HepG2 (cell line): ENCODE results near the gene SLC35F3. TPM values are rescaled to one million over a fixed set of nuclear protein-coding genes. Genes with fewer than 3 reads are reported as not detected.

Source experiments
- CCAR2 ChIP-seq: fragments of 200-400 bp; formaldehyde crosslinking; optimal IDR thresholded peaks from 2 replicates; pipeline ENCODE3; 2018; ENCODE audit warnings: low read depth, mild to moderate bottlenecking, low read length, moderate library complexity
- ERF ChIP-seq: IDR thresholded peaks from 2 replicates; pipeline ENCODE4 v1.6.1; 2018; ENCODE audit warnings: missing biosample characterization, missing genetic modification reagents
- FIP1L1 ChIP-seq: fragments of 200-400 bp; formaldehyde crosslinking; IDR thresholded peaks from 2 replicates; pipeline ENCODE4 v1.6.1; 2018; ENCODE audit warnings: low read depth, mild to moderate bottlenecking, low read length, moderate library complexity, borderline replicate concordance; ENCODE audit not compliant: insufficient read depth
- FOXP4 ChIP-seq: sonication (generic); formaldehyde crosslinking; IDR thresholded peaks from 2 replicates; pipeline ENCODE4 v1.4.0; 2020; ENCODE audit warnings: missing genetic modification reagents
- MLLT10 ChIP-seq: sonication (generic); formaldehyde crosslinking; IDR thresholded peaks from 2 replicates; pipeline ENCODE4 v1.4.0; 2020; ENCODE audit warnings: missing genetic modification reagents
- MXI1 ChIP-seq: IDR thresholded peaks from 3 replicates; pipeline ENCODE4 v1.6.1; 2012; ENCODE audit warnings: low read depth, low read length, inconsistent platforms, borderline replicate concordance
- NFIC ChIP-seq: IDR thresholded peaks from 2 replicates; pipeline ENCODE4 v1.6.1; 2012; ENCODE audit warnings: mild to moderate bottlenecking, low read length, inconsistent platforms
- RFX5 ChIP-seq: IDR thresholded peaks from 2 replicates; pipeline ENCODE4 v1.6.1; 2011; ENCODE audit warnings: low read depth, low read length, improper control_type of control experiment
- RORA ChIP-seq: sonication (generic); formaldehyde crosslinking; IDR thresholded peaks from 2 replicates; pipeline ENCODE4 v1.5.0; 2020; ENCODE audit warnings: mild to moderate bottlenecking, missing genetic modification reagents, moderate library complexity
- TFDP2 ChIP-seq: sonication (generic); formaldehyde crosslinking; IDR thresholded peaks from 2 replicates; pipeline ENCODE4 v1.4.0; 2020; ENCODE audit warnings: missing genetic modification reagents
- XBP1 ChIP-seq: sonication (generic); formaldehyde crosslinking; IDR thresholded peaks from 2 replicates; pipeline ENCODE4 v1.5.0; 2020; ENCODE audit warnings: missing genetic modification reagents
- YEATS4 ChIP-seq: sonication (generic); formaldehyde crosslinking; IDR thresholded peaks from 2 replicates; pipeline ENCODE4 v1.4.0; 2020; ENCODE audit warnings: missing genetic modification reagents, borderline replicate concordance
- ZFP90 ChIP-seq: sonication (generic); formaldehyde crosslinking; IDR thresholded peaks from 2 replicates; pipeline ENCODE4 v1.8.0; 2022; ENCODE audit warnings: missing genetic modification reagents, mild to moderate bottlenecking, inconsistent platforms, borderline replicate concordance
- ZKSCAN5 ChIP-seq: sonication (generic); formaldehyde crosslinking; IDR thresholded peaks from 2 replicates; pipeline ENCODE4 v1.5.1; 2020; ENCODE audit warnings: mild to moderate bottlenecking, missing genetic modification reagents
- ZNF260 ChIP-seq: sonication (generic); formaldehyde crosslinking; IDR thresholded peaks from 2 replicates; pipeline ENCODE4 v1.4.0; 2020; ENCODE audit warnings: missing genetic modification reagents, low read depth, mild to moderate bottlenecking, borderline replicate concordance
- ZNF546 ChIP-seq: sonication (generic); formaldehyde crosslinking; conservative IDR thresholded peaks from 2 replicates; pipeline ENCODE4 v1.8.1; 2023; ENCODE audit warnings: mild to moderate bottlenecking, missing genetic modification reagents
- ZNF781 ChIP-seq: sonication (generic); formaldehyde crosslinking; IDR thresholded peaks from 2 replicates; pipeline ENCODE4 v1.5.1; 2020; ENCODE audit warnings: borderline replicate concordance, mild to moderate bottlenecking, missing genetic modification reagents; ENCODE audit errors: not compliant biosample characterization
- ZNF792 ChIP-seq: IDR thresholded peaks from 2 replicates; pipeline ENCODE4 v1.6.1; 2016
- polyA plus RNA-seq, 8 experiments: library from polyadenylated mRNA; depleted of rRNA in 3 of 8; stranded (reverse) in 7 of 8; unstranded in 1 of 8; fragments of >200 nt; fragmentation: Illumina TruSeq in 4 of 8; extraction: Trizol in 4 of 8; gene quantifications; 2 replicates each; pipeline versions ENCODE4 v1.2.1 to v1.2.3, GENCODE V29; 2011 to 2016; ENCODE audit warnings: low read depth in 4 of 8, missing spikeins in 1 of 8, mixed read lengths in 1 of 8; ENCODE audit not compliant: insufficient read depth in 1 of 8
- total RNA-seq, 5 experiments: library from RNA; depleted of rRNA; stranded (reverse); fragments of >200 nt; fragmentation: Illumina TruSeq; extraction: Trizol; gene quantifications; 2 replicates each; pipeline ENCODE4 v1.2.3, GENCODE V29; 2016; ENCODE audit warnings: low read depth in 1 of 5
- TF ChIP-seq, protein P1 (sequence below): sonication (generic); formaldehyde crosslinking; IDR thresholded peaks from 2 replicates; pipeline ENCODE4 v1.5.0; 2020; ENCODE audit warnings: mild to moderate bottlenecking, missing genetic modification reagents, moderate library complexity
- TF ChIP-seq, protein P2 (sequence below): sonication (generic); formaldehyde crosslinking; IDR thresholded peaks from 2 replicates; pipeline ENCODE4 v1.8.1; 2023; ENCODE audit warnings: missing genetic modification reagents, inconsistent platforms, borderline replicate concordance
- TF ChIP-seq, protein P3 (sequence below): sonication (generic); formaldehyde crosslinking; IDR thresholded peaks from 2 replicates; pipeline ENCODE4 v1.4.0; 2020; ENCODE audit warnings: low read depth, mild to moderate bottlenecking, missing genetic modification reagents
- TF ChIP-seq, protein P4 (sequence below): sonication (generic); formaldehyde crosslinking; IDR thresholded peaks from 2 replicates; pipeline ENCODE4 v1.4.0; 2020; ENCODE audit warnings: mild to moderate bottlenecking, missing genetic modification reagents

SLC35F3 gene
- total and polyA plus RNA-seq, 2 of the 13 experiments (the other 11 are each of a cell fraction or from before 2014, with no cell fraction given): not detected

- TF ChIP-seq FOXP4 (CRISPR knock-in tag) (peak; percentile 85), ZNF260 (CRISPR knock-in tag) (no peak), RORA (no peak), CCAR2 (no peak), MLLT10 (CRISPR knock-in tag) (no peak), ZNF792 (peak; percentile 46; the same call in 1 of the 2 replicates), ZFP90 (CRISPR knock-in tag) (no peak), ERF (CRISPR knock-in tag) (peak; percentile 70; the same call in 1 of the 2 replicates), MXI1 (no peak), TFDP2 (CRISPR knock-in tag) (peak; percentile 90), RFX5 (no peak), YEATS4 (CRISPR knock-in tag) (peak; percentile 65; the same call in 1 of the 2 replicates), NFIC (peak; percentile 81; the same call in 1 of the 2 replicates), ZNF781 (CRISPR knock-in tag) (peak; percentile 84), ZNF546 (CRISPR knock-in tag) (no peak), ZKSCAN5 (CRISPR knock-in tag) (no peak), XBP1 (CRISPR knock-in tag) (no peak), FIP1L1 (no peak)
- TF ChIP-seq, protein P1, sequence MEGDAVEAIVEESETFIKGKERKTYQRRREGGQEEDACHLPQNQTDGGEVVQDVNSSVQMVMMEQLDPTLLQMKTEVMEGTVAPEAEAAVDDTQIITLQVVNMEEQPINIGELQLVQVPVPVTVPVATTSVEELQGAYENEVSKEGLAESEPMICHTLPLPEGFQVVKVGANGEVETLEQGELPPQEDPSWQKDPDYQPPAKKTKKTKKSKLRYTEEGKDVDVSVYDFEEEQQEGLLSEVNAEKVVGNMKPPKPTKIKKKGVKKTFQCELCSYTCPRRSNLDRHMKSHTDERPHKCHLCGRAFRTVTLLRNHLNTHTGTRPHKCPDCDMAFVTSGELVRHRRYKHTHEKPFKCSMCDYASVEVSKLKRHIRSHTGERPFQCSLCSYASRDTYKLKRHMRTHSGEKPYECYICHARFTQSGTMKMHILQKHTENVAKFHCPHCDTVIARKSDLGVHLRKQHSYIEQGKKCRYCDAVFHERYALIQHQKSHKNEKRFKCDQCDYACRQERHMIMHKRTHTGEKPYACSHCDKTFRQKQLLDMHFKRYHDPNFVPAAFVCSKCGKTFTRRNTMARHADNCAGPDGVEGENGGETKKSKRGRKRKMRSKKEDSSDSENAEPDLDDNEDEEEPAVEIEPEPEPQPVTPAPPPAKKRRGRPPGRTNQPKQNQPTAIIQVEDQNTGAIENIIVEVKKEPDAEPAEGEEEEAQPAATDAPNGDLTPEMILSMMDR (CRISPR knock-in tag): no peak
- TF ChIP-seq, protein P2, sequence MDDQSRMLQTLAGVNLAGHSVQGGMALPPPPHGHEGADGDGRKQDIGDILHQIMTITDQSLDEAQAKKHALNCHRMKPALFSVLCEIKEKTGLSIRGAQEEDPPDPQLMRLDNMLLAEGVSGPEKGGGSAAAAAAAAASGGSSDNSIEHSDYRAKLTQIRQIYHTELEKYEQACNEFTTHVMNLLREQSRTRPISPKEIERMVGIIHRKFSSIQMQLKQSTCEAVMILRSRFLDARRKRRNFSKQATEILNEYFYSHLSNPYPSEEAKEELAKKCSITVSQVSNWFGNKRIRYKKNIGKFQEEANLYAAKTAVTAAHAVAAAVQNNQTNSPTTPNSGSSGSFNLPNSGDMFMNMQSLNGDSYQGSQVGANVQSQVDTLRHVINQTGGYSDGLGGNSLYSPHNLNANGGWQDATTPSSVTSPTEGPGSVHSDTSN (CRISPR knock-in tag): 0 out of 2 replicates have a peak, but pooled peaks have one; percentile 61
- TF ChIP-seq, protein P3, sequence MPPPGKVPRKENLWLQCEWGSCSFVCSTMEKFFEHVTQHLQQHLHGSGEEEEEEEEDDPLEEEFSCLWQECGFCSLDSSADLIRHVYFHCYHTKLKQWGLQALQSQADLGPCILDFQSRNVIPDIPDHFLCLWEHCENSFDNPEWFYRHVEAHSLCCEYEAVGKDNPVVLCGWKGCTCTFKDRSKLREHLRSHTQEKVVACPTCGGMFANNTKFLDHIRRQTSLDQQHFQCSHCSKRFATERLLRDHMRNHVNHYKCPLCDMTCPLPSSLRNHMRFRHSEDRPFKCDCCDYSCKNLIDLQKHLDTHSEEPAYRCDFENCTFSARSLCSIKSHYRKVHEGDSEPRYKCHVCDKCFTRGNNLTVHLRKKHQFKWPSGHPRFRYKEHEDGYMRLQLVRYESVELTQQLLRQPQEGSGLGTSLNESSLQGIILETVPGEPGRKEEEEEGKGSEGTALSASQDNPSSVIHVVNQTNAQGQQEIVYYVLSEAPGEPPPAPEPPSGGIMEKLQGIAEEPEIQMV (CRISPR knock-in tag): peak; percentile 36; the same call in 1 of the 2 replicates
- TF ChIP-seq, protein P4, sequence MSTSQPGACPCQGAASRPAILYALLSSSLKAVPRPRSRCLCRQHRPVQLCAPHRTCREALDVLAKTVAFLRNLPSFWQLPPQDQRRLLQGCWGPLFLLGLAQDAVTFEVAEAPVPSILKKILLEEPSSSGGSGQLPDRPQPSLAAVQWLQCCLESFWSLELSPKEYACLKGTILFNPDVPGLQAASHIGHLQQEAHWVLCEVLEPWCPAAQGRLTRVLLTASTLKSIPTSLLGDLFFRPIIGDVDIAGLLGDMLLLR (CRISPR knock-in tag): no peak
Observed at GRCh38 chr1:234327577-234328164, 423.2 kb downstream of the SLC35F3 start (continued).
